Cerebellar nuclear complex (tissue), 1 donor: ENCODE data around the gene SIGLEC9.
A peak's percentile ranks its signal among the peaks of the same experiment; 100 is the strongest.
"Not testable (repeated sequence)": the region's sequence is repeated elsewhere in the genome, so short reads cannot be mapped to it uniquely, and the experiment has no call there.

Experiments
- DNase-seq, 2 experiments: peaks; one replicate each; lab custom pipeline; 2025; lab: John Stamatoyannopoulos, UW

Gene SIGLEC9

GRCh38 chr19:51123802-51124201 lies 904 bp upstream of the SIGLEC9 start:
- no peak for DNase-seq

DNA sequence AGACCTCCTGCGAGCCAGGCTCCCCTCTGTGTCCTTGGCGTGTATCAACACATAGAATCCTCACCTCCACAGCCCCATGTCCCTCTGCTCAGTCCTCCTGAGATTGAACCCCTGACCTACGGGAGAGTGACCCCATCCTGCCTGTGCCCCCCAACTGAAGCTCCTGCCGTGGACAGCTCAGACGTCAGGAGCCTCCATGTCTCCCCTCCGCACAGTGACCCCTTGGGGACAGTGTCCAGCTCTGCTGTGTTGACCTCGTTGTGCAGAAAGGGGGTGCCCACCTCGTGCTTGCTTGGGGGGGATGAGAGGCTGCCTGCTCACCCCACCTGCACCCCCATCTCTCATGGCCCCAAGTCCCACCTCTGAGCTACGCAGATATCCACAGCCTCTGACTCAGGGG lies 490 bp upstream of the SIGLEC9 start:
- DNase-seq, result no peak

GRCh38 chr19:51125421-51126075 lies 842 bp downstream of the SIGLEC9 start:
- DNase-seq, result no peak

DNA sequence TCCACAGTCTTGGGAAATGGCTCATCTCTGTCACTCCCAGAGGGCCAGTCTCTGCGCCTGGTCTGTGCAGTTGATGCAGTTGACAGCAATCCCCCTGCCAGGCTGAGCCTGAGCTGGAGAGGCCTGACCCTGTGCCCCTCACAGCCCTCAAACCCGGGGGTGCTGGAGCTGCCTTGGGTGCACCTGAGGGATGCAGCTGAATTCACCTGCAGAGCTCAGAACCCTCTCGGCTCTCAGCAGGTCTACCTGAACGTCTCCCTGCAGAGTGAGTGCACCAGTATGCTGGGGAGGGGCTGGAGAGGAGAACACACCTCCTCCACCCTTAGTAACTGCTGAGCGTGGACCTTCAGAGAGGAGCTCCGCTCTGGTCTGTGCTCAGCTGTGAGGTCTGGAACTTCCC lies 2.3 kb downstream of the SIGLEC9 start:
- DNase-seq, result no peak

DNA sequence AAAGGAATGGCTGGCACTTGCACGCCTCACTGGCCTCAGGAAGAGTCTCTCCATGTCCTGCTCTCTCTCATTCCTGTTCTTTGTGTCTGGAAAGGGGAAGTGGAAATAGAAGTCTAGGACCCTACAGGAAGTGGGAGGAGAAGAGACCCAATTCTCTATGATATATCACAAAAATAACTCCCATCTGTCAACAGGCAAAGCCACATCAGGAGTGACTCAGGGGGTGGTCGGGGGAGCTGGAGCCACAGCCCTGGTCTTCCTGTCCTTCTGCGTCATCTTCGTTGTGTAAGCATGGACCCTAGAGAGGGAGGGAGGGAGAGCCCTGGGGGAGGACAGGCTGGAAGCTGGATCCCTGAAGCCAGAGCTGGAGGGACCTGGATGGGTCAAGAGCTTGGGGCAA lies 3.0 kb downstream of the SIGLEC9 start:
- no peak for DNase-seq

- no peak for DNase-seq
Observed at GRCh38 chr19:51128227-51128626, 3.5 kb downstream of the SIGLEC9 start.

GRCh38 chr19:51129716-51130115 lies 5.0 kb downstream of the SIGLEC9 start:
- no peak for DNase-seq

DNA sequence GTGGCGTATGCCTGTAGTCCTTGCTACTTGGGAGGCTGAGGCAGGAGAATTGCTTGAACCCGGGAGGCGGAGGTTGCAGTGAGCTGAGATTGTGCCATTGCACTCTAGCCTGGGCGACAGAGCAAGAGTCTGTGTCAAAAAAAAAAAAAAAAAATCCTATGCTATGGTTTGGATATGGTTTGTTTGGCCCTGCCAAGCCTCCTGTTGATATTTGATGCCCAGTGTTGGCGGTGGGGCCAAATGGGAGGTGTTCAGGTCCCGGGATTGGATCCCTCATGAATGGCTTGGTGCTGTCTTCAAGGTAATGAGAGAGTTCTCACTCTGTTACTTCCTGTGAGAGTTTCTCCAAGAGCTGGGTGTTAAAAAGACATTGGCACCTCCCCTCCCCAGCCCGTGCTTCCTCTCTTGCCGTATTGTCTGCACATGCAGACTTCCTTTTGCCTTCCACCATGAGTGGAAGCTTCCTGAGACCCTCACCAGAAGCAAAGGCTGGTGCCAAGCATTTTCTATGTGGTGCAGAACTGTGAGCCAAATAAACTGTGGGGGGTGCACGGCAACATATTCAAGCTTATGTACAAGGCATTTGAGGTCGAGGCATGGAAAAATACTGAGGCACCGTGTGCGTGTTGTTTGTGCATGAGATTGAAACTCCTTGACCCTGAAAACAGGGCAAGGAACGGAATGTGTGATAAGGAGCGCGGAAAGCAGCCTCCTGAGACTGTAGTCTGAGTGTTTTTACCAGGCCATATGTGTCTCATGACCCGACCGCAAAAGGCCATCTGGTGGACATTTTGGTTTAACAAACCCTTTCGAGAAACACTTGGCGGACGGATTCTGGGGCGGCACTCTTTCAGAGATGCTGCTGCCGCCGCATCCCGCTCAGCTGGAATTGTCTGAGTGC lies 7.3 kb downstream of the SIGLEC9 start:
- DNase-seq, result peak in 1 of 2 experiments; percentile 47

DNA sequence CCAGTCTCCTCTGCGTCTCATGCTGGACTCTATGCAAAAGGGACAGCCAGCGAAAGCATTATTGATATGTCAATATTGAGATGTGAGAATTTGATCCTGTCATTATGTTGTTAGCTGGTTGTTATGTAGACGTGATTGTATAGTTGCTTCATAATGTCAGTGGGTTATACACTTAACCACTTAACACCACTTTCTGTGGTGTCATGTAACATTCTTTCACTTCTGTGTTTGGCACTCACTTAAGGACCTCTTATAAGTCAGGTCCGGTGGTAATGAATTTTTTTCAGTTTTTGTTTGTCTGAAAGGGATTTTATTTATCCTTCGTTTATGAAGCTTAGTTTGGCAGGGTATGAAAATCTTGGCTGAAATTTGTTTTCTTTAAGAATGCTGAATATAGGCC lies 10.3 kb downstream of the SIGLEC9 start:
- DNase-seq, result no peak

DNA sequence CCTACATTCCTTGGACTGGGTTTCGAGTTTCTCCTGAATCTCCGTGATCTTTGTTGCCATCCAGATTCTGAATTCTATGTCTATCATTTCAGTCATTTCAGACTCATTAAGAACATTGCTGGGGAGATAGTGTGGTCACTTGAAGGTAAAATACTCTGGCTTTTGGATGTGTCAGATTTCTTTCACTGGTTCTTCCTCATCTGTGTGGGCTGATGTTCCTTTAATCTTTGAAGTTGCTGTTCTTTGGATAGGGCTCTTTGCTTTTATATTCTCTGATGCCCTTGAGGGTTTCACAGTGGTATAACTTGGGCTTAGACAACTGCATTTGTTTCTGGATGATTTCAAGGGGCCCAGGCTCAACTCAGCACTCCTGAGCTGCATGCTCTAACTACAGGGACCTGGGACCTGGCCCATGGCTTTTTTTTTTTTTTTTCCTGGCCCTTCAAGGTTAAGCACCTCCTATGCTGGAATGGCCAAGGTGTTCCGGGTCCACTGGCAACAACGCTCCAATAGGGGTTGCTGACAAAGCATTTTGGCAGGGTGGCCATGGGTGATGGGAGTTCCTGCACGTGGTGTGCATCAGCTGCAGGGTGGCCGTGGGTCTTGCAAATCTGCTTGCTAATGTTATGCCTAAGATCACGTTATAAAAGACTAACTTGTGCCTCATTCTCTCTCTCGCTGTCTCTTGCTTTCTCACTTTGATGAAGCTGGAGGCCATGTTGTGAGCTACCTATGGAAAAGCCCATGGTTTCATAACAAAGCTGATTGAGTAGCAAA lies 11.5 kb downstream of the SIGLEC9 start:
- no peak for DNase-seq

DNA sequence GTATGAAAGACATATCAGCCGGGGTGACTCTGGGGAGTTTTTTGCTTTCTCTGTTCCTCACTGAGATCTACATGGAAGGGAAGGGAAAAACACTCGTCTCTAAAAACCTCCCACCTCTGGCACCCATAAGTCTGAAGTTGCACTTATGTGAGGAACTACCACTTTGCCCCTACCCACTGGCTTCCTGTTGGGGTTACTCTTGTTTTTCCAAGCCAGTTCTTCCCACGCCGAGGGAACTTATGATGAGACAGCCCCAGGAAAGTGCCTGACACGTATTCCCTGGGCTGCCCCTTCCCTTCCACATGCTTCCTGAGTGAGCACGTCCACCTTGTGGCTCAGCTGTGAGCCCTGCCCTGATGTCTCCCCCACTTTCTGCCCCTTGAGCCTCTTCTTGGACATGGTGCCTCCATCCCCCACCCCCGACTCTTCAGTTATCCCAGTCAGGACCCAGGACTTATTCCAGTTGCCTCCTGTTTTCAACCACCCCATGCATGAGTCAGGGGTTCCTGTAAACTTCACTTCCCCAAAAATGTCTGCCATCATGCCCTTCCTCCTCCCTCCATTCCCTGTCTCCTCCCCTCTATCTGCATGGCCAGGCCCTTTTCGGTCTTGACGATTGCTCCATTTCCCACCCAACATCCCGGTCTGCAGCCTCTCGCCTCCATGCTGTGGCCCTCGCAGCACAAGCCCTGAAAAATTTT lies 12.3 kb downstream of the SIGLEC9 start:
- no peak for DNase-seq

DNA sequence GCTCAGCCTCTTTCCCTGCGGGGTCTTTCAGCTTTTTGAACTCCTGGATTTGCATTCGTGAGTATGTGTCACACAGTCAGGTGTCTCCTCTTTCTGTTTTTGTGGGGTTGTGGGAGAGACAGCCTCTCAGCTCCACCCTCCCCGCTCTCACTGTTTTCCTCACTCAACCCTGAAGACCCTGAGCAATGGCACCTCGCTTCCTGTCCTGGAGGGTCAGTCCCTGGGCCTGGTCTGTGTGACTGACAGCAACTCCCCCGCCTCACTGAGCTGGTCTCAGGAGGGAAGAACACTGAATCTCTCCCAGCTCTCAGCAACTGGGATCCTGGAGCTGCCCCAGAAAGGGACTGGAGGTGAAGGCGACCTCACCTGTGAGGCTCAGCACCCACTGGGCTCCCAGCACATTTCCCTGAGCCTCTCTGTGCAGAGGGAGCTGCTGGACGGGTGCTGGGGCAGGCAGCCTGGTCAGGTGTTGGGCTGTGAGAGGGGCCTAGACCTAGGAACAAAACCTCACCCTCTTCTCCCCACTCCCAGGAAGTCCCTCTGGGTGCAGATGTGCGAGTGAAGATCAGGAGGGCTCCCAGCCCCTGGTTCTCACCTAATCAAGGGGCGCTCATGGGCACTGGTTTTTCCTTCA lies 13.2 kb downstream of the SIGLEC9 start:
- DNase-seq, result no peak

GRCh38 chr19:51138549-51138979 lies 13.9 kb downstream of the SIGLEC9 start:
- no peak for DNase-seq

GRCh38 chr19:51139299-51140014 lies 14.8 kb downstream of the SIGLEC9 start:
- no peak for DNase-seq

GRCh38 chr19:51140441-51140840 lies 15.7 kb downstream of the SIGLEC9 start:
- no peak for DNase-seq

- no peak for DNase-seq
Observed at GRCh38 chr19:51141181-51141580, 16.5 kb downstream of the SIGLEC9 start.

- no peak for DNase-seq
Observed at GRCh38 chr19:51142119-51142518, 17.4 kb downstream of the SIGLEC9 start, which contains the start of gene SIGLEC7. Gene SIGLEC7 (plus strand): TSS chr19:51142301. CDS start chr19:51142370, 69 bp downstream.

- DNase-seq, result not testable (repeated sequence)
Observed at GRCh38 chr19:51142809-51143475, 18.2 kb downstream of the SIGLEC9 start.

GRCh38 chr19:51143486-51143885 lies 18.8 kb downstream of the SIGLEC9 start:
- DNase-seq, result no peak

DNA sequence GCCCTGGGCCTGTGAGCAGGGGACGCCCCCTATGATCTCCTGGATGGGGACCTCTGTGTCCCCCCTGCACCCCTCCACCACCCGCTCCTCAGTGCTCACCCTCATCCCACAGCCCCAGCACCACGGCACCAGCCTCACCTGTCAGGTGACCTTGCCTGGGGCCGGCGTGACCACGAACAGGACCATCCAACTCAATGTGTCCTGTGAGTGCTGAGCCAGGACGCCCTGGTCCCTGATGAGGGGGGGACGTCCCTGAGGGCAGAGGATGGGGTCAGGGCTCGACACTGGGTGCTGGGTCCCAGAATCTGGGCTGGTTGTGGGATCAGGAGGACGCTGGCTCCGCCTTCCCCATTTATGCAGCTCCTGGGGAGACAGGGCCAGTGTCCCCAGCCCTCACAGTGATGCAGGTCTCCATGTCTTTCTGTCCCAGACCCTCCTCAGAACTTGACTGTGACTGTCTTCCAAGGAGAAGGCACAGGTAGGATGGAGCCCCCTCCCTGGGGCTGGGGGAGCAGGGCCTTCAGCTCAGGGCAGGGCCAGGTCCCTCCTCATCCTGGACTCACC lies 19.9 kb downstream of the SIGLEC9 start:
- no peak for DNase-seq
